CD8-positive, alpha-beta memory T cell (primary cell): ENCODE data around the gene ZDHHC11. TPM values are rescaled to one million over a fixed set of nuclear protein-coding genes. Genes with fewer than 3 reads are reported as not detected.
"Not testable (repeated sequence)": the region's sequence is repeated elsewhere in the genome, so short reads cannot be mapped to it uniquely, and the experiment has no call there.

Experiments
- CTCF ChIA-PET: fragments of 350-600 bp; sonication (Branson Sonifier 250); formaldehyde crosslinking; loops from one replicate; lab custom pipeline; 2021; ENCODE audit warnings: antibody characterized with exemption; lab: Charles Lee
- POLR2A ChIA-PET: fragments of 350-600 bp; sonication (Branson Sonifier 250); formaldehyde crosslinking; loops from one replicate; lab custom pipeline; 2021; ENCODE audit warnings: antibody characterized with exemption; lab: Charles Lee
- DNase-seq, 5 donors: peaks; one replicate each; pipeline versions ENCODE4 v3.0.0 to v3.0.0-alpha.2; 2020 to 2022; ENCODE audit warnings: mixed read lengths in 1 of 5
- H3K27ac ChIP-seq: one replicate; pipeline ENCODE4 v1.7.0; 2013; ENCODE audit warnings: low read depth, mild to moderate bottlenecking, low read length, moderate library complexity
- H3K27me3 ChIP-seq: 2 replicates; pipeline ENCODE4 v1.7.0; 2013; ENCODE audit warnings: low read length, mild to moderate bottlenecking; ENCODE audit not compliant: insufficient read depth, poor library complexity, severe bottlenecking
- H3K36me3 ChIP-seq: 2 replicates; pipeline ENCODE4 v1.7.0; 2013; ENCODE audit warnings: mild to moderate bottlenecking, low read length, moderate library complexity; ENCODE audit not compliant: insufficient read depth
- H3K4me1 ChIP-seq: 2 replicates; pipeline ENCODE4 v1.7.0; 2013; ENCODE audit warnings: mild to moderate bottlenecking, low read length, moderate library complexity; ENCODE audit not compliant: insufficient read depth
- H3K4me3 ChIP-seq: 2 replicates; pipeline ENCODE4 v1.7.0; 2013; ENCODE audit warnings: mild to moderate bottlenecking, low read length
- H3K9me3 ChIP-seq: 2 replicates; pipeline ENCODE4 v1.7.0; 2013; ENCODE audit warnings: mild to moderate bottlenecking, low read length
- H3K27ac Mint-ChIP-seq, 8 donors: one replicate each; pipeline ENCODE4 v1.8.0; 2020 to 2021; ENCODE audit warnings: mixed read lengths in 8 of 8, mild to moderate bottlenecking in 6 of 8, inconsistent platforms in 3 of 8, moderate library complexity in 3 of 8
- H3K27me3 Mint-ChIP-seq, 2 donors: one replicate each; pipeline ENCODE4 v1.8.0; 2020 to 2021; ENCODE audit warnings: mixed read lengths in 2 of 2, mild to moderate bottlenecking in 1 of 2, moderate library complexity in 1 of 2
- H3K36me3 Mint-ChIP-seq, 3 donors: one replicate each; pipeline ENCODE4 v1.8.0; 2020 to 2021; ENCODE audit warnings: mixed read lengths in 3 of 3, inconsistent platforms in 1 of 3, mild to moderate bottlenecking in 1 of 3
- H3K4me1 Mint-ChIP-seq, 3 donors: one replicate each; pipeline ENCODE4 v1.8.0; 2020 to 2021; ENCODE audit warnings: mixed read lengths in 3 of 3, inconsistent platforms in 1 of 3, mild to moderate bottlenecking in 1 of 3
- H3K4me3 Mint-ChIP-seq, 7 donors: one replicate each; pipeline ENCODE4 v1.8.0; 2020 to 2021; ENCODE audit warnings: mixed read lengths in 7 of 7, mild to moderate bottlenecking in 6 of 7, moderate library complexity in 4 of 7, inconsistent platforms in 2 of 7
- H3K9me3 Mint-ChIP-seq, 5 donors: one replicate each; pipeline ENCODE4 v1.8.0; 2020 to 2022; ENCODE audit warnings: mixed read lengths in 5 of 5, mild to moderate bottlenecking in 3 of 5, moderate library complexity in 2 of 5, inconsistent platforms in 1 of 5
- polyA plus RNA-seq: library from polyadenylated mRNA; unstranded; fragments of 300-500 nt; fragmentation: Illumina TruSeq; gene quantifications from one replicate; pipeline ENCODE4 v1.2.3, GENCODE V29; 2021
- total RNA-seq, 2 experiments: library from RNA; stranded (reverse); gene quantifications; one replicate each; pipeline ENCODE4 v1.2.3, GENCODE V29; 2021

ZDHHC11 gene
- total and polyA plus RNA-seq, 3 experiments from 2014 or later: 4.5 to 7.2 TPM; not detected in 1

- CTCF ChIA-PET, H3K4me3 ChIP-seq, H3K9me3 Mint-ChIP-seq, H3K4me3 Mint-ChIP-seq, H3K36me3 ChIP-seq, POLR2A ChIA-PET, H3K36me3 Mint-ChIP-seq, H3K27me3 Mint-ChIP-seq, H3K27ac ChIP-seq, H3K27ac Mint-ChIP-seq, H3K27me3 ChIP-seq, DNase-seq, H3K9me3 ChIP-seq, H3K4me1 ChIP-seq, H3K4me1 Mint-ChIP-seq: not testable (repeated sequence)
These were observed 80.2 kb downstream of the ZDHHC11 start for GRCh38 chr5:770585-770984.

- H3K27me3 ChIP-seq, H3K36me3 Mint-ChIP-seq, POLR2A ChIA-PET, H3K27ac Mint-ChIP-seq, H3K4me1 Mint-ChIP-seq, H3K4me1 ChIP-seq, H3K4me3 Mint-ChIP-seq, DNase-seq, H3K27me3 Mint-ChIP-seq, CTCF ChIA-PET, H3K36me3 ChIP-seq, H3K27ac ChIP-seq, H3K4me3 ChIP-seq, H3K9me3 Mint-ChIP-seq, H3K9me3 ChIP-seq: not testable (repeated sequence)
These were observed 81.2 kb downstream of the ZDHHC11 start for GRCh38 chr5:769485-770145.

- Mint-ChIP-seq H3K4me3 (no peak overlapping the region), H3K27me3 (no peaks in the 10 kb centered on the region), H3K27ac (no peak overlapping the region), H3K4me1 (no peaks in the 10 kb centered on the region), H3K9me3 (no peaks in the 10 kb centered on the region), H3K36me3 (peaks cover 0 to 3% (median 0%) of the 10 kb centered on the region in 3 donors)
- no peak overlapping the region for H3K27ac ChIP-seq
- H3K27me3 ChIP-seq: no peaks in the 10 kb centered on the region
- no peak for DNase-seq
- ChIA-PET CTCF (no interaction called here), POLR2A (no interaction called here)
- H3K36me3 ChIP-seq: no peaks in the 10 kb centered on the region
- H3K4me3 ChIP-seq: no peak overlapping the region
- H3K9me3 ChIP-seq: no peaks in the 10 kb centered on the region
- H3K4me1 ChIP-seq: no peaks in the 10 kb centered on the region
These were observed 83.9 kb downstream of the ZDHHC11 start for GRCh38 chr5:766666-767431.

GRCh38 chr5:765948-766631 is 84.7 kb downstream of the ZDHHC11 start:
- Mint-ChIP-seq H3K27me3 (peaks cover 0 to 2% of the 10 kb centered on the region in 2 donors), H3K36me3 (peaks cover 0 to 3% (median 0%) of the 10 kb centered on the region in 3 donors), H3K4me3 (no peak overlapping the region), H3K27ac (no peak overlapping the region), H3K4me1 (no peaks in the 10 kb centered on the region), H3K9me3 (no peaks in the 10 kb centered on the region)
- Histone ChIP-seq H3K9me3 (no peaks in the 10 kb centered on the region), H3K27me3 (no peaks in the 10 kb centered on the region), H3K27ac (no peak overlapping the region), H3K36me3 (no peaks in the 10 kb centered on the region), H3K4me1 (no peaks in the 10 kb centered on the region), H3K4me3 (no peak overlapping the region)
- ChIA-PET POLR2A (no interaction called here), CTCF (no interaction called here)
- DNase-seq: no peak

- no peaks in the 10 kb centered on the region for H3K27me3 ChIP-seq
- ChIA-PET CTCF (no interaction called here), POLR2A (no interaction called here)
- H3K9me3 Mint-ChIP-seq: no peaks in the 10 kb centered on the region
- peaks cover under 1% of the 10 kb centered on the region for H3K4me1 ChIP-seq
- H3K4me1 Mint-ChIP-seq: peaks cover 3 to 4% (median 3%) of the 10 kb centered on the region in 3 donors
- no peaks in the 10 kb centered on the region for H3K36me3 ChIP-seq
- H3K9me3 ChIP-seq: no peaks in the 10 kb centered on the region
- H3K36me3 Mint-ChIP-seq: peaks cover 0 to 3% (median 0%) of the 10 kb centered on the region in 3 donors
- H3K27me3 Mint-ChIP-seq: peaks cover 0 to 2% of the 10 kb centered on the region in 2 donors
- DNase-seq: no peak
- H3K27ac Mint-ChIP-seq: no peak overlapping the region
- H3K4me3 ChIP-seq: no peak overlapping the region
- no peak overlapping the region for H3K4me3 Mint-ChIP-seq
- no peak overlapping the region for H3K27ac ChIP-seq
These were observed 86.6 kb downstream of the ZDHHC11 start for GRCh38 chr5:763998-764781.

GRCh38 chr5:763397-763796 is 87.4 kb downstream of the ZDHHC11 start:
- Mint-ChIP-seq H3K27ac (peak overlapping the region in 2 of 8 donors; percentile 4 to 17), H3K9me3 (no peaks in the 10 kb centered on the region), H3K36me3 (peaks cover 0 to 3% (median 0%) of the 10 kb centered on the region in 3 donors), H3K27me3 (peaks cover 0 to 2% of the 10 kb centered on the region in 2 donors), H3K4me1 (peaks cover 7 to 12% (median 9%) of the 10 kb centered on the region in 3 donors), H3K4me3 (no peak overlapping the region)
- DNase-seq: no peak
- ChIA-PET CTCF (no interaction called here), POLR2A (no interaction called here)
- Histone ChIP-seq H3K4me1 (peaks cover 8% of the 10 kb centered on the region), H3K4me3 (no peak overlapping the region), H3K27ac (no peak overlapping the region), H3K36me3 (no peaks in the 10 kb centered on the region), H3K27me3 (no peaks in the 10 kb centered on the region), H3K9me3 (no peaks in the 10 kb centered on the region)

GRCh38 chr5:762996-763395 is 87.8 kb downstream of the ZDHHC11 start:
- H3K27me3 ChIP-seq, H3K27ac Mint-ChIP-seq, POLR2A ChIA-PET, H3K4me3 Mint-ChIP-seq, CTCF ChIA-PET, H3K9me3 Mint-ChIP-seq, H3K4me3 ChIP-seq, DNase-seq, H3K27me3 Mint-ChIP-seq, H3K36me3 ChIP-seq, H3K36me3 Mint-ChIP-seq, H3K27ac ChIP-seq, H3K9me3 ChIP-seq: not testable (repeated sequence)
- peaks cover 11% of the 10 kb centered on the region for H3K4me1 ChIP-seq
- H3K4me1 Mint-ChIP-seq: peaks cover 7 to 16% (median 9%) of the 10 kb centered on the region in 3 donors
